Testis (tissue), 2 donors: Measurements from ENCODE around the gene DAB2IP.

Experiments used
- CTCF ChIP-seq, 3 experiments: fragments of 450-650 bp in 2 of 3; fragments of 200-600 bp in 1 of 3; sonication (generic) in 1 of 3; IDR thresholded peaks; one replicate each; pipeline ENCODE4 v1.5.1; 2016 to 2019; ENCODE audit warnings: antibody characterized with exemption in 3 of 3, mild to moderate bottlenecking in 2 of 3, moderate library complexity in 1 of 3
- POLR2A ChIP-seq: fragments of 450-650 bp; IDR thresholded peaks from one replicate; pipeline ENCODE4 v1.6.1; 2017; ENCODE audit warnings: antibody characterized with exemption, mild to moderate bottlenecking, moderate library complexity

DNA sequence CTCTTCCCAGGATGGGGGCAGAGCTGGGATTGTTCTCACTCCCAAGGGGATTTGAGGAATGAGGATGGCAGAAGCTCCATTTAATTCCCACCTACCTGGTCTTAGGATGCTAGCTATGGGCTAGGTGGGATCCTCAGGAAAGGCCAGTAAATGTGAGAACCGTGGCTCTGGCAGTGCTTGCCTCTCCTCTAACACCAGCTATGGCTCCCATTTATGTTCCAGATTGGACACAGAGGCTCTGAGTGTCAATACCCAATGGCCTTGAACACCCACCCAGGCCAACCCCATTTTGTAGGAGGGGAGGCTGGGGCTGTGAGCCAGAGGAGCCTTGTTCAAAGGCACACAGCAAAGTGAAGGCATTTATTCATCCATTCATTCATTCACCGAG, 10.2 kb upstream of the DAB2IP start:
- TF ChIP-seq CTCF (IDR thresholded peaks at IDR 0.05) = no peak
- no peak for TF ChIP-seq POLR2A
